HepG2 (cell line): ENCODE results near the gene PSORS1C2. TPM values are rescaled to one million over a fixed set of nuclear protein-coding genes. Genes with fewer than 3 reads are reported as not detected.

ENCODE experiments used
- ATF7 ChIP-seq, 2 experiments: fragments of 450-650 bp in 1 of 2; sonication (generic) in 1 of 2; formaldehyde crosslinking in 1 of 2; IDR thresholded peaks; 2 replicates each; pipeline versions ENCODE4 v1.4.0 to v1.6.1; 2016 to 2020; ENCODE audit warnings: antibody characterized with exemption in 1 of 2, mild to moderate bottlenecking in 1 of 2, missing genetic modification reagents in 1 of 2
- EHMT2 ChIP-seq: fragments of 200-600 bp; sonication (generic); IDR thresholded peaks from 2 replicates; pipeline ENCODE4 v1.7.0; 2017; ENCODE audit warnings: antibody characterized with exemption, low read depth, low read length, borderline replicate concordance
- FOXM1 ChIP-seq: sonication (generic); formaldehyde crosslinking; IDR thresholded peaks from 2 replicates; pipeline ENCODE4 v1.5.0; 2020; ENCODE audit warnings: missing genetic modification reagents
- GABPA ChIP-seq, 2 experiments: IDR thresholded peaks; 2 replicates each; pipeline ENCODE4 v1.6.1; 2011 to 2016; ENCODE audit warnings: low read depth in 2 of 2, low read length in 1 of 2, missing biosample characterization in 1 of 2, missing genetic modification characterization in 1 of 2
- MAFK ChIP-seq, 2 experiments: IDR thresholded peaks in 1 of 2; conservative IDR thresholded peaks in 1 of 2; 2 replicates each; pipeline ENCODE4 v1.6.1; 2011; ENCODE audit warnings: improper control_type of control experiment in 2 of 2, low read length in 2 of 2
- MIXL1 ChIP-seq: IDR thresholded peaks from 2 replicates; pipeline ENCODE4 v1.6.1; 2016
- NFE2L2 ChIP-seq: fragments of 150-350 bp; IDR thresholded peaks from 2 replicates; pipeline ENCODE4 v1.6.1; 2014; ENCODE audit warnings: low read length
- NFIC ChIP-seq: IDR thresholded peaks from 2 replicates; pipeline ENCODE4 v1.6.1; 2012; ENCODE audit warnings: mild to moderate bottlenecking, low read length, inconsistent platforms
- PHF5A ChIP-seq: IDR thresholded peaks from one replicate; pipeline ENCODE4 v1.6.1; 2018; ENCODE audit warnings: low read depth, missing genetic modification reagents; ENCODE audit not compliant: unreplicated experiment
- SIX4 ChIP-seq: sonication (generic); formaldehyde crosslinking; IDR thresholded peaks from 2 replicates; pipeline ENCODE4 v1.4.0; 2020; ENCODE audit warnings: missing genetic modification reagents
- STAG1 ChIP-seq: sonication (generic); formaldehyde crosslinking; IDR thresholded peaks from 2 replicates; pipeline ENCODE4 v1.4.0; 2020; ENCODE audit warnings: missing genetic modification reagents
- TEAD2 ChIP-seq: sonication (generic); formaldehyde crosslinking; IDR thresholded peaks from 2 replicates; pipeline ENCODE4 v1.9.0; 2021; ENCODE audit warnings: missing genetic modification reagents
- YEATS2 ChIP-seq: sonication (generic); formaldehyde crosslinking; IDR thresholded peaks from 2 replicates; pipeline ENCODE4 v1.4.0; 2020; ENCODE audit warnings: missing genetic modification reagents, borderline replicate concordance
- ZBED4 ChIP-seq: sonication (generic); formaldehyde crosslinking; IDR thresholded peaks from 2 replicates; pipeline ENCODE4 v1.4.0; 2020; ENCODE audit warnings: missing genetic modification reagents, borderline replicate concordance
- ZNF687 ChIP-seq: sonication (generic); formaldehyde crosslinking; IDR thresholded peaks from 2 replicates; pipeline ENCODE4 v1.5.1; 2020; ENCODE audit warnings: mild to moderate bottlenecking, missing genetic modification reagents, moderate library complexity
- ZNF781 ChIP-seq: sonication (generic); formaldehyde crosslinking; IDR thresholded peaks from 2 replicates; pipeline ENCODE4 v1.5.1; 2020; ENCODE audit warnings: borderline replicate concordance, mild to moderate bottlenecking, missing genetic modification reagents; ENCODE audit errors: not compliant biosample characterization
- ZNF879 ChIP-seq: sonication (generic); formaldehyde crosslinking; IDR thresholded peaks from 2 replicates; pipeline ENCODE4 v1.8.1; 2023; ENCODE audit warnings: missing genetic modification reagents
- ZUFSP ChIP-seq: sonication (generic); formaldehyde crosslinking; IDR thresholded peaks from 2 replicates; pipeline ENCODE4 v1.9.0; 2021; ENCODE audit warnings: missing genetic modification reagents, mild to moderate bottlenecking, borderline replicate concordance
- polyA plus RNA-seq, 8 experiments: library from polyadenylated mRNA; depleted of rRNA in 3 of 8; stranded (reverse) in 7 of 8; unstranded in 1 of 8; fragments of >200 nt; fragmentation: Illumina TruSeq in 4 of 8; extraction: Trizol in 4 of 8; gene quantifications; 2 replicates each; pipeline versions ENCODE4 v1.2.1 to v1.2.3, GENCODE V29; 2011 to 2016; ENCODE audit warnings: low read depth in 4 of 8, missing spikeins in 1 of 8, mixed read lengths in 1 of 8; ENCODE audit not compliant: insufficient read depth in 1 of 8
- total RNA-seq, 5 experiments: library from RNA; depleted of rRNA; stranded (reverse); fragments of >200 nt; fragmentation: Illumina TruSeq; extraction: Trizol; gene quantifications; 2 replicates each; pipeline ENCODE4 v1.2.3, GENCODE V29; 2016; ENCODE audit warnings: low read depth in 1 of 5

PSORS1C2 gene
- total and polyA plus RNA-seq, 2 of the 13 experiments (the other 11 are each of a cell fraction or from before 2014, with no cell fraction given) = not detected

GRCh38 chr6:31158140-31158862 lies 19.4 kb upstream of the PSORS1C2 start, which contains the start of gene TCF19 (continued):
- TF ChIP-seq ZNF687 = peak; percentile 86
- no peak for TF ChIP-seq NFE2L2
- peak; percentile 70; the same call in 1 of the 2 replicates for TF ChIP-seq ZBED4 (CRISPR knock-in tag)
- TF ChIP-seq MAFK (conservative IDR thresholded peaks at IDR 0.05 in 1 of 2, IDR thresholded peaks at IDR 0.05 in 1 of 2; ENCODE audit: low read length in 2 of 2) = no peak
- no peak for TF ChIP-seq TEAD2
- no peak for TF ChIP-seq ZUFSP
- peak; percentile 88 for TF ChIP-seq YEATS2 (CRISPR knock-in tag)
- TF ChIP-seq GABPA (IDR thresholded peaks at IDR 0.05; ENCODE audit: low read depth, low read length) = no peak
- TF ChIP-seq GABPA (CRISPR knock-in tag; IDR thresholded peaks at IDR 0.05; ENCODE audit: low read depth) = no peak; the same call in 1 of the 2 replicates
- TF ChIP-seq NFIC = no peak
- TF ChIP-seq SIX4 (CRISPR knock-in tag) = no peak
- no peak for TF ChIP-seq EHMT2
- no peak for TF ChIP-seq ZNF781 (CRISPR knock-in tag)
- TF ChIP-seq MIXL1 (CRISPR knock-in tag) = peak; percentile 19; the same call in 1 of the 2 replicates
- no peak for TF ChIP-seq ZNF879
- TF ChIP-seq ATF7 (IDR thresholded peaks at IDR 0.05) = no peak
- no peak for TF ChIP-seq ATF7 (CRISPR knock-in tag; IDR thresholded peaks at IDR 0.05)
- no peak for TF ChIP-seq STAG1
- no peak for TF ChIP-seq PHF5A (CRISPR knock-in tag)
- no peak for TF ChIP-seq FOXM1
